ENCODE data around the gene MED29.

MED29 gene

DNA sequence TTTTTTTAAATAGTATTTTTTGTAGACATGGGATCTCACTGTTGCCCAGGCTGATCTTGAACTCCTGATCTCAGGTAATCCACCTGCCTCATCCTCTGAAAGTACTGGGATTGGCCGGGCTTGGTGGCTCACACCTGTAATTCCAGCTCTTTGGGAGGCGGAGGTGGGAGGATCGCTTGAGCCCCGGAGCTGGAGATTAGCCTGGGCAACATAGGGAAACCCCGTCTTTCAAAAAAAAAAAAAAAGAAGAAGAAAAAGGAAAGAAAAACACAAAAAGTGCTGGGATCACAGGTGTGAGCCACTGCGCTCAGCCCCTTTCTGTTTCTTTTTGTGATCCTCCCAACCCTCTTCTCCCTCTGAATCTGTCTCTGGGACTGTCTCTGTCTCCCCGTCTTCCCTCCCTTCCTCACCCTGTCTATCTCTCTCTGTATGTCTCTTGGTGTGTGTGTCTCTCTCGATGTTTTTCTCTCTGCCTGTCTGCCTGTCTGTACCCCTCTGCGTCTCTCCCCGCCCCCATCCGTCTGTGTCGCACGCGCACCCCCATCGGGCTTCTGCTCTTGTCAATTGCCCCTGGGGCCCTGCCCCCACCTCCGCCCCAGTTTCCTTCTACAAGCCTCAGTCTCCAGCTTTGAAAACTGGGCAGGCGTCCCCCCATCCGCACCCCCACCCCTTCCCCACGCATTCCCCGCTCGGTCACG is 14.9 kb downstream of the MED29 start:
- TF ChIP-seq, protein P1, sequence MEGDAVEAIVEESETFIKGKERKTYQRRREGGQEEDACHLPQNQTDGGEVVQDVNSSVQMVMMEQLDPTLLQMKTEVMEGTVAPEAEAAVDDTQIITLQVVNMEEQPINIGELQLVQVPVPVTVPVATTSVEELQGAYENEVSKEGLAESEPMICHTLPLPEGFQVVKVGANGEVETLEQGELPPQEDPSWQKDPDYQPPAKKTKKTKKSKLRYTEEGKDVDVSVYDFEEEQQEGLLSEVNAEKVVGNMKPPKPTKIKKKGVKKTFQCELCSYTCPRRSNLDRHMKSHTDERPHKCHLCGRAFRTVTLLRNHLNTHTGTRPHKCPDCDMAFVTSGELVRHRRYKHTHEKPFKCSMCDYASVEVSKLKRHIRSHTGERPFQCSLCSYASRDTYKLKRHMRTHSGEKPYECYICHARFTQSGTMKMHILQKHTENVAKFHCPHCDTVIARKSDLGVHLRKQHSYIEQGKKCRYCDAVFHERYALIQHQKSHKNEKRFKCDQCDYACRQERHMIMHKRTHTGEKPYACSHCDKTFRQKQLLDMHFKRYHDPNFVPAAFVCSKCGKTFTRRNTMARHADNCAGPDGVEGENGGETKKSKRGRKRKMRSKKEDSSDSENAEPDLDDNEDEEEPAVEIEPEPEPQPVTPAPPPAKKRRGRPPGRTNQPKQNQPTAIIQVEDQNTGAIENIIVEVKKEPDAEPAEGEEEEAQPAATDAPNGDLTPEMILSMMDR (IDR thresholded peaks at IDR 0.05; ENCODE audit: low read depth, low read length), result no peak
- H3K36me3 ChIP-seq, result no peaks in the 10 kb centered on the region
- H3K27me3 ChIP-seq (ENCODE audit: insufficient read depth, low read depth, severe bottlenecking), result no peaks in the 10 kb centered on the region
- no peak overlapping the region for H3K27ac ChIP-seq
- peak; percentile 55 for DNase-seq
- no peaks in the 10 kb centered on the region for H3K9me3 ChIP-seq (ENCODE audit: severe bottlenecking)
- peak overlapping the region; percentile 74 for H3K4me3 ChIP-seq (ENCODE audit: low read depth, low read length)

DNA sequence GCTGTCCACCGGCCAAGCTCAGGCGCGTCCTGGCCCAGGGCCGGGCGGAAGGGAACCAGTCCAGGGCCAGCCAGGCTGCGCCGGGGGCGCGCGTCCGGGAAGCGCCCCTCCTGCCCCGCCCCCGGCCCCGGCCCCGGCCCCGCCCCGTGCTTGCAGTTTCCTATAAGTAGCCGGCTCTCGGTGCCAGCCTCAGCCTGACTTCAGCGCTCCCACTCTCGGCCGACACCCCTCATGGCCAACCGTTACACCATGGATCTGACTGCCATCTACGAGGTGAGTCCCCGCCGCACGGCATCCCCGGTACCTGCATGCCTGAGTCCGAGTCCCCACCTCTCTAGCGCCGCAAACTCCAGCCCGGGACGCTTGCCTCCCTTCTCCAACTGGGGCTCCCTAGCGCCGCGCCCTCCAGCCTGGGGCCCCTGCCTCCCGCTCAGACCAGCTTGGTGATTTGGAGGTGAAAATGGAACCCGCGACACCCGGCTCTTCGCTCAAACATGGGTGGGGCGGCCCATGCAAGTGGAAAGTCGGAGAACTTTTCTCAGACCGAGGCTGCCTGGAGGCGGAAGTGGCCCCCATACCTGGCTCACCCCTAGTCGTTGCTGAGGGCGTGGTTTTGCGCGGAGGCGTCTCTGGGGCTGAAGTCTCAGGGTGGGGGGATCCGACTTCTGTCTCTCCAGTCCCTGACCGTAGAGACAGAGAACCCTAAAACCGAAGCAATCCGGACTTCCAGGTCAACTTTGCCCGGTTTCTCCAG is 15.7 kb downstream of the MED29 start, which contains the start of gene ZFP36:
Gene ZFP36 (plus strand): TSS at position 192 of the 754 bp plus-strand sequence. CDS start 58 bp downstream, at position 250.
- peak; percentile 72 for DNase-seq

DNA sequence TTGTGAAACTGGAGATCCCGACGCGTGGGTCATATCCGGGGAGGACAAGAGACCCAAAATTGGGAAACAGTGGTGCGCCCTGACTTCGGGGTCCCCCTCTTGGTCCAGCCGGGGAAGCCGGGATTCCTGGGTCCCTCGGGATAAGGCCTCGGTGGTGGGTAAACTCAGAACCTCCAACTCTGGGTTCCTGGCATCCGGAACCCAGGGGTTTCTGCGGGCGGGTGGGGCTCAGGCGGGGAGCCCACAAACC is 16.2 kb downstream of the MED29 start:
- DNase-seq, result no peak
- Histone ChIP-seq H3K27ac (no peak overlapping the region), H3K36me3 (no peaks in the 10 kb centered on the region), H3K9me3 (ENCODE audit: severe bottlenecking) (no peaks in the 10 kb centered on the region), H3K4me3 (ENCODE audit: low read depth, low read length) (peak overlapping the region; percentile 74), H3K27me3 (ENCODE audit: insufficient read depth, low read depth, severe bottlenecking) (no peaks in the 10 kb centered on the region)
- TF ChIP-seq, protein P1 (IDR thresholded peaks at IDR 0.05; ENCODE audit: low read depth, low read length), result no peak

More for the DNA sequence above, 15.7 kb downstream of the MED29 start, which contains the start of gene ZFP36:
- Histone ChIP-seq H3K36me3 (no peaks in the 10 kb centered on the region), H3K4me3 (ENCODE audit: low read depth, low read length) (peak within 1 kb of the TSS; percentile 74), H3K27ac (no peak within 1 kb of the TSS), H3K9me3 (ENCODE audit: severe bottlenecking) (no peaks in the 10 kb centered on the region), H3K27me3 (ENCODE audit: insufficient read depth, low read depth, severe bottlenecking) (no peaks in the 10 kb centered on the region)
- TF ChIP-seq, protein P1 (IDR thresholded peaks at IDR 0.05; ENCODE audit: low read depth, low read length), result no peak

DNA sequence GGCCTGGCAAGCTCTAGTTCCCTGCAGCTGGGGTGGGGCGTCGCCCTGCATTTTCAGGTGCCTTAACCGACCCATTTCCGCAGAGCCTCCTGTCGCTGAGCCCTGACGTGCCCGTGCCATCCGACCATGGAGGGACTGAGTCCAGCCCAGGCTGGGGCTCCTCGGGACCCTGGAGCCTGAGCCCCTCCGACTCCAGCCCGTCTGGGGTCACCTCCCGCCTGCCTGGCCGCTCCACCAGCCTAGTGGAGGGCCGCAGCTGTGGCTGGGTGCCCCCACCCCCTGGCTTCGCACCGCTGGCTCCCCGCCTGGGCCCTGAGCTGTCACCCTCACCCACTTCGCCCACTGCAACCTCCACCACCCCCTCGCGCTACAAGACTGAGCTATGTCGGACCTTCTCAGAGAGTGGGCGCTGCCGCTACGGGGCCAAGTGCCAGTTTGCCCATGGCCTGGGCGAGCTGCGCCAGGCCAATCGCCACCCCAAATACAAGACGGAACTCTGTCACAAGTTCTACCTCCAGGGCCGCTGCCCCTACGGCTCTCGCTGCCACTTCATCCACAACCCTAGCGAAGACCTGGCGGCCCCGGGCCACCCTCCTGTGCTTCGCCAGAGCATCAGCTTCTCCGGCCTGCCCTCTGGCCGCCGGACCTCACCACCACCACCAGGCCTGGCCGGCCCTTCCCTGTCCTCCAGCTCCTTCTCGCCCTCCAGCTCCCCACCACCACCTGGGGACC is 16.6 kb downstream of the MED29 start:
- no peak overlapping the region for H3K4me3 ChIP-seq (ENCODE audit: low read depth, low read length)
- TF ChIP-seq, protein P1 (IDR thresholded peaks at IDR 0.05; ENCODE audit: low read depth, low read length), result no peak
- no peaks in the 10 kb centered on the region for H3K27me3 ChIP-seq (ENCODE audit: insufficient read depth, low read depth, severe bottlenecking)
- H3K27ac ChIP-seq, result no peak overlapping the region
- no peak for DNase-seq
- no peaks in the 10 kb centered on the region for H3K9me3 ChIP-seq (ENCODE audit: severe bottlenecking)
- no peaks in the 10 kb centered on the region for H3K36me3 ChIP-seq

DNA sequence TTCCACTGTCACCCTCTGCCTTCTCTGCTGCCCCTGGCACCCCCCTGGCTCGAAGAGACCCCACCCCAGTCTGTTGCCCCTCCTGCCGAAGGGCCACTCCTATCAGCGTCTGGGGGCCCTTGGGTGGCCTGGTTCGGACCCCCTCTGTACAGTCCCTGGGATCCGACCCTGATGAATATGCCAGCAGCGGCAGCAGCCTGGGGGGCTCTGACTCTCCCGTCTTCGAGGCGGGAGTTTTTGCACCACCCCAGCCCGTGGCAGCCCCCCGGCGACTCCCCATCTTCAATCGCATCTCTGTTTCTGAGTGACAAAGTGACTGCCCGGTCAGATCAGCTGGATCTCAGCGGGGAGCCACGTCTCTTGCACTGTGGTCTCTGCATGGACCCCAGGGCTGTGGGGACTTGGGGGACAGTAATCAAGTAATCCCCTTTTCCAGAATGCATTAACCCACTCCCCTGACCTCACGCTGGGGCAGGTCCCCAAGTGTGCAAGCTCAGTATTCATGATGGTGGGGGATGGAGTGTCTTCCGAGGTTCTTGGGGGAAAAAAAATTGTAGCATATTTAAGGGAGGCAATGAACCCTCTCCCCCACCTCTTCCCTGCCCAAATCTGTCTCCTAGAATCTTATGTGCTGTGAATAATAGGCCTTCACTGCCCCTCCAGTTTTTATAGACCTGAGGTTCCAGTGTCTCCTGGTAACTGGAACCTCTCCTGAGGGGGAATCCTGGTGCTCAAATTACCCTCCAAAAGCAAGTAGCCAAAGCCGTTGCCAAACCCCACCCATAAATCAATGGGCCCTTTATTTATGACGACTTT is 17.4 kb downstream of the MED29 start:
- H3K9me3 ChIP-seq (ENCODE audit: severe bottlenecking), result no peaks in the 10 kb centered on the region
- no peak for DNase-seq
- H3K4me3 ChIP-seq (ENCODE audit: low read depth, low read length), result no peak overlapping the region
- TF ChIP-seq, protein P1 (IDR thresholded peaks at IDR 0.05; ENCODE audit: low read depth, low read length), result no peak
- H3K27ac ChIP-seq, result no peak overlapping the region
- no peaks in the 10 kb centered on the region for H3K36me3 ChIP-seq
- no peaks in the 10 kb centered on the region for H3K27me3 ChIP-seq (ENCODE audit: insufficient read depth, low read depth, severe bottlenecking)

Data from WERI-Rb-1 (cell line).